SK-N-MC (cell line): ENCODE results near the gene RPS28.

Experiments
- EZH2 ChIP-seq: fragments of 200-600 bp; sonication (generic); IDR thresholded peaks from one replicate; pipeline ENCODE4 v1.6.1; 2017; ENCODE audit warnings: antibody characterized with exemption
- POLR2AphosphoS5 ChIP-seq: IDR thresholded peaks from 2 replicates; pipeline ENCODE4 v1.6.1; 2012; ENCODE audit warnings: mild to moderate bottlenecking, low read depth, low read length, borderline replicate concordance

- peak; percentile 47; the same call in 1 of the 2 replicates for TF ChIP-seq POLR2AphosphoS5
- TF ChIP-seq EZH2: no peak
These were observed 46.2 kb downstream of the RPS28 start for GRCh38 chr19:8367327-8368001.
